Left cardiac atrium (tissue), 4 donors: Measurements from ENCODE around the gene EFCAB11. TPM values are rescaled to one million over a fixed set of nuclear protein-coding genes. Genes with fewer than 3 reads are reported as not detected.

Source experiments
- ATAC-seq, 2 donors: fragments of 200-7000 bp; cut with Tn5 transposase; one replicate each; pipeline ENCODE4 v1.9.1; 2020; ENCODE audit warnings: mild to moderate bottlenecking in 2 of 2, moderate library complexity in 2 of 2
- DNase-seq: peaks from one replicate; pipeline ENCODE4 v3.0.0-alpha.2; 2020
- intact Hi-C, 2 donors: fragments of 100-400 bp; cut with DNase I; formaldehyde crosslinking; loops; one replicate each; pipeline versions ENCODE4 v1.14.1 to v1.15.1; 2022 to 2023
- total RNA-seq, 2 donors: library from RNA; stranded (reverse); fragmentation: NEBNext Ultra II Directional; extraction: Animal tissue kit (Norgen Biotek cat#: 25700); gene quantifications; one replicate each; pipeline ENCODE4 v1.2.1, GENCODE V29; 2021
- donor health status: DM: no; HTN: yes; CAD: no.
- donor health status: DM: no; HTN: yes; CAD: no; lungs with severe emphysema.
- donor health status: DM: yes; HTN: yes; CAD: no.
- donor health status: Dilated cardiomyopathy.

Gene EFCAB11
- total RNA-seq, 2 donors from 2014 or later: 2.8 to 3.8 TPM

DNA sequence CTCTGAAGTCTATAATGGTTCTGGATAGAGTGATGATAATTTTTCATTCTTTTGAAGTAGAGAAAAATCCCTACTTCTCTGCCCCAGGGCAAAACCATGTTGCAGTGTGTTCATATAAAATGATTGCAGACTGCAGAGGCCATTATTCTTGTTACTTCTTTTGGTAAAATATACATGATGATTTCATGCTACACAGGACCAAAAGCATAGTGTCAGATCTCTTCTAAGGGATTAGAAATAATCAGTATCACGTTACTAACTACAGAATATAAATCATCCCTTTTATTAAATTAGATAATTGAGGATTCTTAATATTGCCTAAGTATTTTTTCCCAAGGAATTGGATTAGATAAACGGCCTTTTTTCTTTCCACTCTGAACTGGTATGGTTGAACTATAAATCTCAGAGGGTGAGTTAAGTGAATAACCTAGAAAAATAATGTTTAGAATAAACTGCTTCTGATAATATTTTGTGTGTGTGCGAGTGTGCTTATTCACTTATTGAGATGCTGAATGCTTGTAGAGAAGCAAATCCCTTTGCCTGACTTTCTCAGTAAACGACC, 156.2 kb downstream of the EFCAB11 start:
- DNase-seq (no peak), ATAC-seq (no peak)
- intact Hi-C loops: no loop called here

DNA sequence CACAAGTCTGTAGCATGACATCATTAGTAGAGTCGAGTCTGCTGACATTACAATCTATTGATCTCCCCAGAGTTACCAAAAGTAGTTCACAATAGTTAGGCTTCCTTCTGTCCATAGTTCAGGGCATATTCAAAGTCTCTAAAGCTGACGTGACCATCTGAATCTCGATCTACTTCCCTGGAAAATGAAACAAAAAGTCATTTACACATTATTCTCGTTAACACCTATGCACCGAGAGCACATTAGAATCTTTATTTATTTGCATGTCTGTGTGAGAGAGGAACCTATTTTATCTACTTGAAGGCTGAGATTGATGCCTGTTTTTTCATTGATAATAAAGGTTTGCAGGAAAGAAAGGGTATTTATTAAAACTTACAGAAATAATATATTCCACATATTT, 157.4 kb downstream of the EFCAB11 start:
- intact Hi-C loops: no loop called here
- DNase-seq: no peak
- no peak for ATAC-seq

DNA sequence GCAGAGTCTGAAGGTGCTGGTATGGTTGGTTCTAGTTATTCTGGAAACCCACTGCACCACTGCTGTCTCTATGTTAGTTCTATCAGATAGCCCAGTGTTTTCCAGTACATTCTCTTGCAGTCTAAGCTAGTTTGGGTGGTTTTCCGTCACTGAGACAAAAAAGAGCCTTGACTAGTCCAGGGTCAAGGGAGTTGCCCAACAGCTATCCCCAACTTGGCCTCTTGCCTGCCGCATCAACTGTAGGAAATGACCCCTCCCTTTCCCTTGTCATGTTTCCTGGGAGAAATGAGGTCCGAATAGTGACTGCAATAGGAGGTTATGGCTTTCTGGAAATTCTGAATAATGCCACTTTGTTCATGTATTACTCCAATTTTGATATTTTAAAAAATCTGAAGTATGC, 160.4 kb downstream of the EFCAB11 start:
- ATAC-seq (peak; percentile 43 to 63), DNase-seq (peak; percentile 78)
- intact Hi-C loops: no loop called here

DNA sequence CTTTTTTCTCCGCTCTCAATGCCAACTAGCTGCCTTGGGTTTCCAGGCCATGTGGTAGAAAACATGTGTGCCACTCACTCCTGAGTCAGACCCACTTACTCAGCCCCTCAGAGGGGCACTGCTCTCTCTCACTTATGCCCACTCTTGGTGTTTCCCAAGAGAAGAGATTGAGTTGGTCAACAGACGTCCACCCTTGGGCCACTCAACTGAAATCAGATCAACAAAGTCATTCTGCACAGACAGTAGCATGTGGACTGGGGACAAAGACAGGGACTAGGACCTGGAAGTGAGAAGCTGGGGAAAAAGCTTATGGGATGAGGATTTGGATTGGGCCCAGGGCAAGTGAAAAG, 161.2 kb downstream of the EFCAB11 start:
- intact Hi-C loops: no loop called here
- no peak for ATAC-seq
- no peak for DNase-seq

DNA sequence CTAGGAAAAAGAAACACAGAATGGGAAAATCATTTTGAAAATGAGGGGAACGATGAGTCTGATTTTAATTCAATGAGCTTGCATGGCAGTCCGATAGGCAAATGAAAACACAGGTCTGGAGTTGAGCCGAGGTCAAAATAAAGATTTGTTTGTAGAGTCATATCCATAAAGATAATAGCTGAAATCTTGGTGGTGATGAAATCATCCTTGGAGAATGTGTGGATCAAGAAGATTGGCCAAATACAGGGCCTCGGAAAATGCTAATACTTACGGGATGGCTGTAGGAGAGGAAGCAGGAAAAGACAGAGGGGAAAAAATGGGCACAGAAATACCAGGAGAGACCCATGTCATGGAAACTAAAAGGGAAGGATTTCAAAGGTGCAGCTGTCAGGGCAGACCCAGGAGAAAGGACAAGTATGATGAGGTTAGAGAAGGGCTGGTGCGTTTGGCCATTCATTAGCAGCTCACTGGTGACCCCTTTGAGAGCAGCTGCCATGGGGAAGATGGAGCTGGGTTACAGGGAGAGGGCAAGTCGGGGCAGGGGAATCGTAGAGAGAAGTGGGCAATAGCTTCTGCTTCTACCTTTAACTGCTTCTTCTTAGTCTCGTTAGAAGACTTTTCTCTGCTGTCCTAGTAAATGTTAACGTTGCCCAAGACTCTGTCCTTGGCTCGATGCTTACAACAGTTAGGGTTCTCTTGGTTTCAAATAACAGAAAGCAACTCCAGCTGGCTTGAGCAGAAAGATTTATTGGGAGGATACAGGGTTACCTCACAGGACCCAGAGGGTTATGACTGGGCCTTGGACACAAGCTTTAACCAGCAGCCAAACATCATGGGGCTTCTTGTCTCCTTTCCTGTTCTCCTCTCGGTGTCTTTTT, 161.8 kb downstream of the EFCAB11 start:
- ATAC-seq (peak; percentile 83 to 92), DNase-seq (peak; percentile 21)
- intact Hi-C loops: no loop called here

DNA sequence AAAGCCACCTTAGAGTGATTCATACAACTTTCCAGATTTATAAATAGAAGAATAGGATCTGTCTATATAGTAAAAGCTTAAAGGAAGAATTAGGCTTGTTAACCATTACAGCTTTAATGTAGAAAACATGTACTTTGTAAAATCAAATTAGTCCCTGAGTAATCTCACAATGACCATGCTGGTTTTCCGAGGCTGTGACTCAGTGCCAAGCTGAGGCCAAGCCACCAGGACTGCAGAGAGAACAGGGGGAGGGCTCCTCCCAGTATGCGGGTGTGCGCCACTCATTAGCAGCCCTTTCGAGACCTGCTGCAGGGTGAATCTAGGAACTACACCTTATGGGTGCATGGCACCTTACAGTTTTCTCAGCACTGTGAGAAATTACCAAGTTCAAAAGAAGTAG, 167.0 kb downstream of the EFCAB11 start:
- DNase-seq: no peak
- ATAC-seq: no peak
- intact Hi-C loops: no loop called here

DNA sequence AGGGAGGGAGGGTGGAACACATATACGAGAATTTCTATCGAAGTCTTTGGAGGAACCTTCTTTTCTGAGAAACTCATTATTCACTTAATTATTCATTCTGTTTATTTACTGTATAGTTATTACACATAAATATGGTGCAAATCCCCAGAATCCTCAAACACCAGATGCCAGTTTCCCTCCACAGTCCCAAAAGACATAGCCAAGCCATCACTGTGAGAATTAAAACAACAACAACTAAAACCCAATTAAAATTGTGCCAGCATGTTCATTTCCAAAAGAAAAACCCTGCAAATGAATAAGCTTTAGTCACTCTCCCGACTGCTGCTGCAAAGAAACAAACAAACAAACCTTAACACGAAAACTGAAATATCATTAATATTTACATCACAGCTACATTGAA, 173.5 kb downstream of the EFCAB11 start:
- intact Hi-C loops: no loop called here
- no peak for ATAC-seq
- DNase-seq: no peak

DNA sequence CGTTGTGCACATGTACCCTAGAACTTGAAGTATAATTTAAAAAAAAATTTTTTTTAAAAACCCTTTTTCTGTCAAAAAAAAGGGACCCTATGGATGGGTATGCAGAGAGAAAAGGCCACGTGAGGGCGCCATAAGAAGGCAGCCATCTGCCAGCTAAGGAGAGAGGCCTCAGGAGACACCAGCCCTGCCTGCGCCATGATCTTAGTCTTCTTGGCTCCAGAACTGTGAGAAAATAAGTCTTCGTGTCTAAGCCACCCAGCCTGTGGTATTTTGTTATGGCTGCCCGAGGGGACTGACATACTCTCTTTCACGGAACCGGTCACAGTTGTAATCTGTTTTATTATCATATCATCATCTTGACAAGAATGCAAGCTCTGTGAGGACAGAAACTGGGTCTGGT, 174.8 kb downstream of the EFCAB11 start:
- ATAC-seq (no peak), DNase-seq (no peak)
- intact Hi-C loops: no loop called here

DNA sequence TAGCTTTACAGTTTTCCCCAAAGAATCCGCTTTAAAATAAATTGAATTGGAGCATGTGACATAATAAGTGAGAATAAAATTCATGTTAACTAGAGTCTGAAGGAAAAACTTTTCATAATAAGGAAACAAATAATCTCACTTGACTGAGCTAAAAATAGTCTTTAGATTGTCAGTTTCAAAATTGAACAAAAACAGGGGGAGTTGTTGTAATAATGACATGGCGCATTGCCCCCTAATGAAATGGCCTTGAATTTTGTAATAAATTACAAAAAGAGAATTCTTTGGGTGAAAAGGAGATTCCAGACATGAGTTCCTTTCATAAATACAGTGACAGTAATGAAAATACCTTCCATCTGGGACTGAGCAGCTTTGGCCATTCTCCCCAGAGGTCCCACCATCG, 178.6 kb downstream of the EFCAB11 start:
- ATAC-seq: no peak
- intact Hi-C loops: no loop called here
- no peak for DNase-seq

DNA sequence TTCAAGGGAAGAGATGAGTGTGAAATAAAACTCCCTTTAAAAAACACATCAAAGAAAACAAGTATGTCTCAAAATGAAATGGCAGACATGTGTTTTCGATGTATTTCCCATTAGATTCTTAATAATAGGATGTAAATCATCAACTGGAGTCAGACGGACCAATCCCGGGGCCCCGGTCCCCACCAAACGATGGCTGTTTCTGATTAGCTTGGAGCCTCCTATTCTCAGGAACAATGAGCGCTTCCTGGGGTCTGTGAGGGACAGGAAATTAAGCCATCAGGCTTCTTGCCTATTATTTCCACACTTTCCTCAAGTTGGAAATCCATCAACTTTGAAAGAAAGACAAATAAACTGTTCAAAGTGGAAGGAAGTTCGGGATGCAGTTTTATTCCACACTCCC, 179.4 kb downstream of the EFCAB11 start:
- intact Hi-C loops: no loop called here
- ATAC-seq (no peak), DNase-seq (no peak)

DNA sequence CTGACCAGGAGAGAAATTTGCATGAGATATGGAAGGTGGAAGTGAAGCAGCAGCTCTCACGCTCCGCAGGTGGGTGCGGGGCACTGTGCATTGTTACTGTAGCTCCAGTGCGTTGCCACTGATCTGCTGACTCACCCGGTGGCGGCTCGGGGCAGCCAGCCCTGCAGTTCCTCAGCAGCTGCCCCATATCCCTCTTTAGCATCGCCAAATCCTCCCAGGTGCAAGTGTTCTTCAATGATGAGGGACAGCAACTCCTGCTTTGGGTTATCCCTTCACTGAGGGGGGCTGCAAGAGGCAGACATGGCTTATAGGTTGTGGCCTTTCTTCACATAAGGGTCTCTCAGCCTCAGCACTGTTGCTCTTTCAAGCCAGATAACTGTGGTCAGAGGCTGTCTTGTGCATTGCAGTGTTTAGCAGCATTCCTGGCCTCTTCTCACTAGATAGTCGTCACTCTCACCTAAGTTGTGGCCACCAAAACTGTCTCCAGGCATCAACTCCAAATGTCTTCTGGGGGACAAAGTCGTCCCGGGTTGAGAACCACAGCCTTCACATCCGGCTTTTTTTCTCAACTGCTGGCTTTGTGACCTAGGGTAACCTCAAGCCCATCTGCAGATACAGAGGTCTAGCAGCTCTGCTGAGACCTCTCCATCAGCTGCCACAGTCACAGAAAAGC, 180.8 kb downstream of the EFCAB11 start:
- ATAC-seq (peak; percentile 49 to 57), DNase-seq (peak; percentile 32)
- intact Hi-C loops: no loop called here

DNA sequence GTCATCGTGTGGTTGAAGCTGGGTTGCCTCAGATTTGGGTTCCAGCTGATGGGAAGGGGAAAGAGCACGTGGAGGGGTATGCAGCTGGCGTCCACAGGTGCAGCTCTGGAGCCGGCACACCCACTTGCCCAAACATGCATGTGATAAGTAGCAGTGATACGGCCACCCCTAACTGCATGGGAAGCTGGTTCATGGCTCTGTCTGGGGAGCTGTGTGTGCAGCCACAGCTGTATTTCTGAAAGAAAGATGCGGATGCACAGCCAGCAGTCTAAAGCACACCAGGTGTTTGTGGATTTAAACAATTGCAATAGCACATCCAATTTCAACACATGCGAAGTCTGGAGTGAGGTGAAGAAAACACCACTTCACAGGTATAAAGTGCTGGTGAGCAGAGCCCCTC, 181.4 kb downstream of the EFCAB11 start:
- DNase-seq: no peak
- intact Hi-C loops: no loop called here
- ATAC-seq: no peak

DNA sequence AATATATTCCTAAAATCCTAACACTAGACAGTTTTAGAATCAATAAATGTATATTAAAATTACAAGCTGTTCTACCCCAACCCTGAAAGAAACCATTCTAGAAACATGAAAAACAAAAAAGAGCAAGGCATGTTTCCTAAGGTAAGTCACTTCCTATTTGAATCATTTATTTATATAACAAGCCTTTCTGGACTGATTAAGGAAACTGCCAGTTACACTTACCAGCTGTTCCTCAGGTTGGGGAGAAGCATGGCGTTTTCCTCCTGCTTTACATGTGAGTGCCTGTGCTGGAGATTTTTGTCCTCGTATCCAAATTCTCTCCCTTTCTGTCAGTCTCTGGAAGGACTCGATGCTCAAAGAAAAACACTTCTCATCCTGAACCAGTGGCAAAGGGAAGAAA, 183.3 kb downstream of the EFCAB11 start:
- ATAC-seq (no peak), DNase-seq (no peak)
- intact Hi-C loops: no loop called here

DNA sequence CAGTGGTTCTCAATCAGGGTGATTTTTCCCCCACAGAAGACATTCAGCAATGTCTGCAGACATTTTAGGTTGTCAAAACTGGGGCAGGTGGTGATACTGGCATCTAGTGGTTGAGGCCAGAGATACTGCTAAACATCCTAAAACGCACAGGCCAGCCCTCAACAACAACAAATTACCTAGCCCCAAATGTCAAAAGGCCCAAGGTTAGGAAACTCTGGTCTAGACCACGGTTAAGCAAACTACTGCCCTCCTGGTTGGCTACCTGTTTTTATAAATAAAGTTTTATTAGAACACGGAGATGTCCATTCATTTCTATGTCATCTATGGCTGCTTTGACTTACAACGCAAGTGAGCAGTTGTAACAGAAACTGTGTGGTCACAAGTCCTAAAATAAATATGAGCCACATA, 186.7 kb downstream of the EFCAB11 start:
- peak; percentile 72 to 80 for ATAC-seq
- intact Hi-C loops: loop anchor here (5.0 to 10.0 kb wide), 2 partner anchors 723 to 726 kb away; no protein-coding TSS in a partner anchor
- no peak for DNase-seq

DNA sequence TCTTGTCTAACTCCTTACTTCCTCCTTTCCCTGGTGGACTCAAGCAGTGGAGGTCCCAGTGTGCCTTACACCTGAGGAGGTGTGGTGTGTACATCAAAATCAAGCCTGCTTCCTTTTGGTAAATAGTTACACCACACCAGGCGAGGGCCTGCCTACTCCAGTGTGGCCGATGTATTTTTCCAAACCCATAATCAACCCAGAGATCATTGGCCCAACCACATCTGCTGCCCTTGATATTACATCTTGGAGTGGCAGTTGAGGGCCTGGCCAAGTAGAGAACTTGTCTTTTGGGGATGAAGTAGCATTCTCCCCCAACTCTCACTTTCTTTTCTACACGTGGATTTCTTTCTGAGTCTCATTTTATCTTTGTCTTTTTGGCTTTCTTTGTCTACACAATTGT, 187.4 kb downstream of the EFCAB11 start:
- no peak for DNase-seq
- ATAC-seq: no peak
- intact Hi-C loops: loop anchor here (5.0 to 10.0 kb wide), 2 partner anchors 722 to 725 kb away; no protein-coding TSS in a partner anchor

DNA sequence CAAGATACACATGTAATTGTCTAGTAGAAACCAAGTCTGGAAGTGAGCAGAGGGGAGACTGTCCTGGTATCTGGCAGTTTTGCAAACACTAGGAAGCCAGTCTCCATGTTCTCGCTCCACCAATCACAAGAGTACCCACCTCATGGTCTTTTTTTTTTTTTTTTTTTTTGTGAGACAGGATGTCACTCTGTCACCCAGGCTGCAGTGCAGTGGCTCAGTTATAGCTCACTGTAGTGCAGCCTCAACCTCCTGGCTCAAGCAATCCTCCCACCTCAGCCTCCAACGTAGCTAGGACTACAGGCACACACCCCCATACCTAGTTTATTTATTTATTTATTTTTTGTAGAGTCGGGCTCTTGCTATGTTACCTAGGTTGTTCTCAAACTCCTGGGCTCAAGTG, 189.2 kb downstream of the EFCAB11 start:
- no peak for ATAC-seq
- intact Hi-C loops: loop anchor here (5.0 to 10.0 kb wide), 2 partner anchors 721 to 723 kb away; no protein-coding TSS in a partner anchor
- DNase-seq: no peak

DNA sequence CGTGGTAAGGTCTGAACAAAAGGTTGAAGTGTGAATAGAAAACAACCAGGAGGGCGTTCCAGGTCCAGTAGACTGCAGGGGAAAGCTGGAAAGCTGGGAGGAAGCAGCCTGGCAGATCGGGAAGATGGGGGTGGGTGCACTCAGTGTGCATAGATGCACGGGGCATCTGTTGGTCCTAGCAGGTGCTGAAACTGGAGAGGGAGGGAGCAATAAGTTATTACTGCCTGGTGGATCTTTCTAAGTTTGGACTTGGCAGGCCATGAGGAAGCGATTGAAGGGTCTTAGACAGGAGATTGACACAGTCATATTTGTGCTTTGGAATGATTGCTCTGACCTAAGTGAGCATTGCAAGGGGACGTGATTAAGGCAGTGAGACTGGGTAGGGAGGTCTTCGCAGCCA, 194.4 kb downstream of the EFCAB11 start:
- DNase-seq (no peak), ATAC-seq (no peak)
- intact Hi-C loops: loop anchor here in 1 of 2 donors (10.0 kb wide), 1 partner anchor 715 kb away; no protein-coding TSS in a partner anchor

DNA sequence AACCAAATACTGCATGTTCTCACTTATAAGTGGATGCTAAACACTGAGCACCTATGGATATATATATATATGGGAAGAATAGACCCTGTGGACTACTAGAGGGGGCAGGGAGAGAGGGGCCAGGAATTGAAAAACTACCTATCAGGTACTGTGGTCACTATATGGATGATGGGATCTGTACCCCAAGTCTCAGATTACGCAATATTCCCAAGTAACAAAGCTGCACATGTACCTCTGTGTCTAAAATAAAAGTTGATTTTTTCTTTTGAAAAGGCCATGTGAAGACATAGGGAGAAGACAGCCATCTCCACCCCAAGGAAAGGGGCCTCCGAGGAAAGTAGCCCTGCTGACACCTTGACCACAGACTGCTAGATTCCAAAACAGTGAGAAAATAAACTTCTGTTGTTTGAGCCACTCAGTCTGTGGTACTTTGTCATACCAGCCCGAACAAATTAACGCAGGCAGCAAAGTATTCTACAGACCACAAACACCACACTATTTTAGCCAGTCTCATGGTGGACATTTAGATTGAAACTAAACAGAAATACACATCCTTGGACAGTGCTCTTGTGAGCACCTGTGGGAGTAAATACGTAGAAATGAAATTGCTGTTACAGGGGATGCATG, 197.1 kb downstream of the EFCAB11 start:
- intact Hi-C loops: no loop called here
- no peak for ATAC-seq
- DNase-seq: no peak

DNA sequence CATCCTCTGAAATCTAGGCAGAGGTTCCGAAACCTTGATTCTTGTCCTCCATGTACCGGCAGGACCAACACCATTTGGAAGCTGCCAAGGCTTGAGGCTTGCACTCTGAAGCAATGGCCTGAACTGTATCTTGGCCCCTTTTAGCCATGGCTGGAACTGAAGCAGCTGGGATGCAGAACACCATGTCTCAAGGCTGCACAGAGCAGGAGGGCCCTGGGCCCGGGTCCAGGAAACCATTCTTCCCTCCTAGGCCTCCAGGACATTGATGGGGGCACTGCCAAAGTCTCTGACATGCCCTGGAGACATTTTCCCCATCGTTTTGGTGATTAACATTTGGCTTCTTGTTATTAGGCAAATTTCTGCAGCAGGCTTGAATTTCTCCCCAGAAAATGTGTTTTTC, 198.7 kb downstream of the EFCAB11 start:
- ATAC-seq (peak; percentile 65 to 78), DNase-seq (peak; percentile 33)
- intact Hi-C loops: no loop called here
